ENCODE measurements around the gene MAP3K21.

DNA sequence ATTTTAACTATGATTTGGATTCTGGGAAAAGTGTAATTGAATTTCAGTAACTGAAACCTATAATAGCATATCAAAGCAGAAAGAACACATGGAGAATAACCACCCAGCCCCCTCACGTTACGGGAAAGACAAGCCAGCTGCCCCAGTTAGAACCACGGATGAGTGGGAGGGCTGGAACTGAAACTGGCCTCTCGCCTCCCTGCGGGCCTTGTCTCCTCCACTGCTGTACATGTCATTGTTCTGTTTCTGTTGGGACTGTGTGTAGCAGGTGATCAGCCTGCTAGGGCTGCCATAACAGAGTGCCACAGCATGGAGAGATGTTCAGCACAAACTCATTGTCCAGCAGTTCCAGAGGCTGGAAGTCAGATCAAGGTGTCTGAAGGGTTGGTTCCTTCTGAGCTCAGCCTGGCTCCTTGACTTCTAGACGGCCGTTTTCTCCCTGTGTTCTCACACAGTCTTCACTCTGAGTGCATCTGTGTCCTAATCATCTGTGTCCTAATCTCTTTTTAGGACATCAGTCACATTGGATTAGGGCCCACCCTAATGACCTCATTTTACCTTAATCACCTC, 52.4 kb downstream of the MAP3K21 start:
- no peak for TF ChIP-seq POLR2AphosphoS5 (IDR thresholded peaks at IDR 0.05)
- TF ChIP-seq, protein P1, sequence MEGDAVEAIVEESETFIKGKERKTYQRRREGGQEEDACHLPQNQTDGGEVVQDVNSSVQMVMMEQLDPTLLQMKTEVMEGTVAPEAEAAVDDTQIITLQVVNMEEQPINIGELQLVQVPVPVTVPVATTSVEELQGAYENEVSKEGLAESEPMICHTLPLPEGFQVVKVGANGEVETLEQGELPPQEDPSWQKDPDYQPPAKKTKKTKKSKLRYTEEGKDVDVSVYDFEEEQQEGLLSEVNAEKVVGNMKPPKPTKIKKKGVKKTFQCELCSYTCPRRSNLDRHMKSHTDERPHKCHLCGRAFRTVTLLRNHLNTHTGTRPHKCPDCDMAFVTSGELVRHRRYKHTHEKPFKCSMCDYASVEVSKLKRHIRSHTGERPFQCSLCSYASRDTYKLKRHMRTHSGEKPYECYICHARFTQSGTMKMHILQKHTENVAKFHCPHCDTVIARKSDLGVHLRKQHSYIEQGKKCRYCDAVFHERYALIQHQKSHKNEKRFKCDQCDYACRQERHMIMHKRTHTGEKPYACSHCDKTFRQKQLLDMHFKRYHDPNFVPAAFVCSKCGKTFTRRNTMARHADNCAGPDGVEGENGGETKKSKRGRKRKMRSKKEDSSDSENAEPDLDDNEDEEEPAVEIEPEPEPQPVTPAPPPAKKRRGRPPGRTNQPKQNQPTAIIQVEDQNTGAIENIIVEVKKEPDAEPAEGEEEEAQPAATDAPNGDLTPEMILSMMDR (IDR thresholded peaks at IDR 0.05; ENCODE audit: poor library complexity, severe bottlenecking) = no peak
- TF ChIP-seq EP300 (conservative IDR thresholded peaks at IDR 0.05; ENCODE audit: poor library complexity, severe bottlenecking) = no peak
- no peak for TF ChIP-seq EZH2 (IDR thresholded peaks at IDR 0.05; ENCODE audit: borderline replicate concordance, insufficient read depth, low read length, poor library complexity, severe bottlenecking)
- TF ChIP-seq TAF1 (IDR thresholded peaks at IDR 0.05; ENCODE audit: low read depth) = no peak
- TF ChIP-seq MXI1 (conservative IDR thresholded peaks at IDR 0.05; ENCODE audit: poor library complexity, severe bottlenecking) = no peak
- TF ChIP-seq RAD21 (conservative IDR thresholded peaks at IDR 0.05) = no peak
- TF ChIP-seq, protein P2, sequence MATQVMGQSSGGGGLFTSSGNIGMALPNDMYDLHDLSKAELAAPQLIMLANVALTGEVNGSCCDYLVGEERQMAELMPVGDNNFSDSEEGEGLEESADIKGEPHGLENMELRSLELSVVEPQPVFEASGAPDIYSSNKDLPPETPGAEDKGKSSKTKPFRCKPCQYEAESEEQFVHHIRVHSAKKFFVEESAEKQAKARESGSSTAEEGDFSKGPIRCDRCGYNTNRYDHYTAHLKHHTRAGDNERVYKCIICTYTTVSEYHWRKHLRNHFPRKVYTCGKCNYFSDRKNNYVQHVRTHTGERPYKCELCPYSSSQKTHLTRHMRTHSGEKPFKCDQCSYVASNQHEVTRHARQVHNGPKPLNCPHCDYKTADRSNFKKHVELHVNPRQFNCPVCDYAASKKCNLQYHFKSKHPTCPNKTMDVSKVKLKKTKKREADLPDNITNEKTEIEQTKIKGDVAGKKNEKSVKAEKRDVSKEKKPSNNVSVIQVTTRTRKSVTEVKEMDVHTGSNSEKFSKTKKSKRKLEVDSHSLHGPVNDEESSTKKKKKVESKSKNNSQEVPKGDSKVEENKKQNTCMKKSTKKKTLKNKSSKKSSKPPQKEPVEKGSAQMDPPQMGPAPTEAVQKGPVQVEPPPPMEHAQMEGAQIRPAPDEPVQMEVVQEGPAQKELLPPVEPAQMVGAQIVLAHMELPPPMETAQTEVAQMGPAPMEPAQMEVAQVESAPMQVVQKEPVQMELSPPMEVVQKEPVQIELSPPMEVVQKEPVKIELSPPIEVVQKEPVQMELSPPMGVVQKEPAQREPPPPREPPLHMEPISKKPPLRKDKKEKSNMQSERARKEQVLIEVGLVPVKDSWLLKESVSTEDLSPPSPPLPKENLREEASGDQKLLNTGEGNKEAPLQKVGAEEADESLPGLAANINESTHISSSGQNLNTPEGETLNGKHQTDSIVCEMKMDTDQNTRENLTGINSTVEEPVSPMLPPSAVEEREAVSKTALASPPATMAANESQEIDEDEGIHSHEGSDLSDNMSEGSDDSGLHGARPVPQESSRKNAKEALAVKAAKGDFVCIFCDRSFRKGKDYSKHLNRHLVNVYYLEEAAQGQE (IDR thresholded peaks at IDR 0.05; ENCODE audit: borderline replicate concordance) = no peak

Data from neural cell (in vitro differentiated cells).